Measurements from ENCODE around the gene KCNQ4.

Gene KCNQ4

DNA sequence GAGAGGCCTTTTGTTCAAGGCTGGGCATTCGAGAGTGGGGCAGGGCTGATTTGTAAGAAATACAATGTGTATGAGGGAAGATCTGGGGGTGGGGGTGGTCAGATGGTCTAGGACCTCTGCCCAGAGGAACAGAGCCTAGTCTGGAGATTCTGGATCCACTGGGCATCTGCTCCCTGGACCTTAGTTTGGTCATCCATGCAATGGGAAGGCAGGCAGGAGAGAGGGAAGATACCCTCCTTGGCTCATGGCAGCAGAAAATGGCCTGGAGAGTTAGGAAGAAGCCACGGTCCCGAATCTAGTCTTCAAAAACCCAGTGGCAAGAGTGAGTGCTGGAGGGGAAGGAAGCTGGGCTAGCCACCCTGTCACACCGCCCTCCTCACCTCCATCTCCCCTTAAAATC is 39.8 kb downstream of the KCNQ4 start:
- DNase-seq = no peak

DNA sequence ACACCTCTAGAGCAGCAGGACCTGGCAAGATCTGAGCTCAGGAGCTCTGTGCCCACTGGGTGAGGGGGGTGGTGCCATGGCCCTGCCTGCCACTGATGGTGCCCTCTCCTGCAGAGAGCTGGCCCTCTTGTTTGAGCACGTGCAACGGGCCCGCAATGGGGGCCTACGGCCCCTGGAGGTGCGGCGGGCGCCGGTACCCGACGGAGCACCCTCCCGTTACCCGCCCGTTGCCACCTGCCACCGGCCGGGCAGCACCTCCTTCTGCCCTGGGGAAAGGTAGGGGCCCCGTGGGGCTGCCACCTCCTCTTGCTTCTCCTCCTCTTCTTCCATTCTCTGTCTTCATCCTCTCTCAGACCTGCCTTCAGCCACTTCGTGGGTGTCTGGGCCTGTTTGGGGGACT is 40.4 kb downstream of the KCNQ4 start:
- no peak for DNase-seq

DNA sequence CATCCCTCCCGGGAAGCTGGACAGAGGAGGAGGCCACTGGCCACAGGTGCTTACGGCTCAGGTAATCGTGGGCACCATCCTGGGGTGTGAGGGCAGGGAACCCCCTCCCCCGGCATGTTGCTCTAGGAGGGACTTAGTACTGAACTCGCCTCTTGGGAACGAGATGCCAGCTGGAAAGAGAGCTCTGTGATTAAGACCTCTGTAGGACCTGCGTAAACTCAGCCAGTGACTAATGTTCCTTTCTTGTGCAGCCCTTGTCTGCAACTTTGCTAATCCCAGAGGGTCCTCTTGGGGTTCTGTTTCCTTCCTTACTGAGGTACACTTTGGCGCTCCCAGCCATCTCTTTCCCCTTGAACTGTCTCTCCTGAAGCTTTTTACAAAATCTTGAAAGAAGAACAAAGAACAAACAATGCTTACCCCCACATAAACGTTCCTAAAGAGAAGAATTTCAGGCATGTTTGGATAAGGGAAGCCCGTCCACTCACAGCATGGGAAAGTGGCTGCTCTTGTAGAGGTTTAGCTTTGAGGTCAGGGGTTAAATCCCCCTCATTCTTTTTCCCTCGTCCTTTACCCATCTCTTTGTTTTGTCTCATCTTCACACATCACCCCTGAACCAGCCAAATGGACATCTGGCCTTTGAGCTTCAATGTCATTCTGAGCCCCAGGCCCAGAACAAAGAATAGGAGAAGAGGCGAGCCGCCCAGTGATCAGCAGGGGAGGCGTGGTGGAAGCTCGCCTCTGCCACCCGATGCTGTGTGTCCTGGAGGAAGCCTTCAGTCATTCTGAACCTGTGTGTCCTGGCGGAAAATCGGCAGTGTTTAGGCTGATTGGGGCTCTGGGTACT is 41.2 kb downstream of the KCNQ4 start:
- DNase-seq = no peak

DNA sequence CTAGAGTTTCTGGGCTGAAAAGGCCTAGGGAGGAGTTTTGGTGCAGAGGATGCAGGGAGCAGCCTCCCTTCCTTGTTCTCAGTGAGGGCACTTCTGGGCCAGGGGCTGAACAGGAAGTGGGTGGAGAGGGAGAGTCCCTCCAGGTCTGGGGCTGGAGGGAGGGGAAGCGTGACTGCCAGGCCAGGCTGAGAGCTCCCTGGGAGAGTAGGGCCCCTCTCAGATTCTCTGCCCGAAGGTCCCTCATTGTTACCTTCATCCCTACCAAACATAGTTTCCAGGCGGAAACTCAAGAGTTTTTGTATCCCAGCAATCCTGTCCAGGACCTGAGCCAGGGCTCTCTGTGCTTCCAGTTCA is 41.8 kb downstream of the KCNQ4 start:
- DNase-seq = no peak

DNA sequence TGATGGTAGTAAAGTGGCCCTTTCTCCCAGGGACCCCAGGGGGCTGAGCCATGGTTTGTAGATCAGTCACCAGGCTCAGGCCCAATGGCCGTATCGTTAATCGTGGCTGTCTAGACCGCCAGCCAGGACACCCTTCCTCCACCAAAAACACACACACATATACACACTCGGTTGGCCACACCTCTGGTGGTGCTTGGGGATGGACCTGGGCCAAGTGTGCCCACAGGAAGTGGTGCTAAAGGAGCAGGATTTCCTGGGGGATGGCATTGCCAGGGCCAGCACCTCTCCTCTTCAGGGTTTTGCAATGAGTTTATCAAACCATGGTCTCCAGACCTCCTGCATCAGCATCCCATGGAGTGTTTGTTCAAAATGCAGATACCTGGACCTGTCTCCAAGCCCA is 42.4 kb downstream of the KCNQ4 start:
- DNase-seq = no peak

DNA sequence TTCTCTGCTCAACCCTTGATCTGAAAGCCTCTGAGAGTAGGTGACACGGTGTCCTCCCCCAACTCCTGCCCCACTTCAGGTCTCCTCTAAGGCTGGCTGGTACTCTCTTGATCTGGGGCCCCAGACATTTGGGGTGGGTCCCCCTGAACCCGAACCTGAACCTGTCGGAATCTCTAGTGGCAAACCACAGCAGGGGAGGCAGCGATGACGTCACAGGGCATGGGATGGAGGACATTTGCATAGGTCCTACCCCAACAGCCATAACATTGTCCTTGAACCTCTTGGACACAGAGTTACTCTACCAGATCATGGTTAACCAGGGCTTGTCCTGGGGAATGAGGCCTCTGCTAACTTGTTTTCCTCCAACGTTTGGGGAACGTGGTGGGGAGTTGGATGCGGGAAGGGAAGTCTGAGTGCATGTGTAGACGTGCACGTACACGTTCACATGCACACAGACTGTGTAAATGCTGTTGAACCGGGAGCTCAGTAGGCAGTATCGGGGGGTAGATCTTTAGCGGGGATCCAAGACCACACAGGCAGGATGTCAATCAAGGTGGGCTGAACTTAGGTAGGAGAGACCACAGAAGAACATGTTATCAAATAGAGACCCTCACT is 46.2 kb downstream of the KCNQ4 start:
- no peak for DNase-seq

DNA sequence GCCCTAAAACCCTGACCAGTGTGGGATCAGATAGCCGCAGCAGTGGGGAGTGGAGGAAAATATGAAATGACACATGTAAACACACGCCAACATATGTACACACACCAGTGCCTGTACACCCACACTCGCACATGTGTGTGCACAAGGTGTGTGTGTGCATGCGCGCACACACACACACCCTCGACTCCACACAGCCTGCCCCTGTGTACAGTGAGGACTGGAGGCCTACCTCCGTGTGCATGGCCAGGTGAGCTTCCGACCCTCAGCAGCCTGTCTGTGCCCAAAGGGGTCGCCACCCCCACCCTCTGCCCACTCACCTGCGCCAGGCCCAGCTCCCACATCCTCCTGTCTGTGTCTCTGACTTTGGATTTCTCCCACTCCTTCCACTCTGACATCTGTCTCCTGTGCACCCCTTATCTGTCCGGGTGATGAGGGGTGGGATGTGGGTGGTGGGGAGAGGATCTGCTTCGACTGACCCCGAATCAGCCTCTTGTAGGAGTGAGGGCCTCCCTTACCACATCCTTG is 46.9 kb downstream of the KCNQ4 start:
- DNase-seq = no peak

DNA sequence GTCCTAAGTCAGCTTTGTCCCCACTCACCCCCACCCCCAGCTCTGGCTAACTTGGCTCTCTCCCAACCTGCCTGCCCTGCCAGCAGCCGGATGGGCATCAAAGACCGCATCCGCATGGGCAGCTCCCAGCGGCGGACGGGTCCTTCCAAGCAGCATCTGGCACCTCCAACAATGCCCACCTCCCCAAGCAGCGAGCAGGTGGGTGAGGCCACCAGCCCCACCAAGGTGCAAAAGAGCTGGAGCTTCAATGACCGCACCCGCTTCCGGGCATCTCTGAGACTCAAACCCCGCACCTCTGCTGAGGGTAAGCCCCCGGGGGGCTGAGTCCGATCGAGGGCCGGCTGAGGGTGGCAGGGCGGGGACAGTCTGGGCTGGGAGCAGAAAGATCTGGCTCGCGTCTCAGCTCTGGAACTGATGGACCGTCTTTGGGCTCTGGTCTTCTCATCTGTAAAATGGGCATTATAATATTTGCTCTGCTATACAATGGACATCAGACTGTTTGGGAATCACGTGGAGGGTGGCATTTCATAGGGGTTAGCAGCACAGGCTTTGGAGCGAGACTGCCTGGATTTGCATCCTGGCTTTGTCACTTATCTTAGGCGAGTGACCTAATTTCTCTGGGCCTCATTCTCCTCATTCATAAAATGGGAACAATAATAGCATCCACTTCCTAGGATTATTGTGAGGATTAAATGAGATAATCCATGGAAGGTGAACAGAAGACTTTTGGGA is 47.6 kb downstream of the KCNQ4 start:
- no peak for DNase-seq

DNA sequence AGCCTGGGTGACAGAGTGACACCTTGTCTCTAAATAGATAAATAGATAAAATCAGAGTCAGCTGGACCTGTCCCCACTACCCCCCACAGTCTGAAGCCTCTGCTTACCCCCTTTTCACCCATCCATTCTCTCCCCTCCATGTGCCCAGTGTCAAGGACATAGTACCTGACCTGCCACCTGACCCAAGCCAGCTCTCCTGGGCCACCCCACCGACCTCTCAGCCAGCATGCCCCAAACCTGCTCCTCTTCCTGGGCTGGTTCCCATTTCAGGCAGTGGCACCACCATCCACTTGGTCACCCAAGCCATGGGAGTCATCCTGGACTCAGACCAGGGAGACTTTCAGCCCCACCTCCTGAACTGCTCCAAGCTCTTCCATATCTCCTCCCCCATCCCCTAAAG is 50.4 kb downstream of the KCNQ4 start:
- DNase-seq = no peak

DNA sequence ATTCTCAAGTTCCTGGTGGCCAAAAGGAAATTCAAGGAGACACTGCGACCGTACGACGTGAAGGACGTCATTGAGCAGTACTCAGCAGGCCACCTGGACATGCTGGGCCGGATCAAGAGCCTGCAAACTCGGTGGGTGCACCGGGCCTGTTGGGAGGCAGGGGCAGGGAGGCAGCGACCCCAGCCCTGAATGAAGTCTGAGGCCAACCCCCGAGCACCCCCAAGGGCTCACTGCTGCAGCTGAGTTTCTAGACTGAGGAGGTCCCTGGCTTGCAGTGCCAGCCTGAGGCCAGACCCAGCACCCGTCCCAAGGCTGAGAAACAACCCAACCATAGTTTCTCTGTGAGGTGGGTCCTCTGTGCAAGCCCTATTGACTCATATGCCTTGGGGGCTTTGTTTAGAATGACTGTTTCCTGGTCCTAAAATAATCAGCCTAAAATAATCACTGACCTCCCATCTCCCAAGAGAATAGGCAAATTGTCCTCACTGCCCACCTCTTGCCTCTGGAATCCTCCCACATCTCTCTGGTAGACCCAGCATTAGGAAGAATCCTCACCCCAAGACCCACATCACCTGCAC is 51.5 kb downstream of the KCNQ4 start:
- DNase-seq = no peak

DNA sequence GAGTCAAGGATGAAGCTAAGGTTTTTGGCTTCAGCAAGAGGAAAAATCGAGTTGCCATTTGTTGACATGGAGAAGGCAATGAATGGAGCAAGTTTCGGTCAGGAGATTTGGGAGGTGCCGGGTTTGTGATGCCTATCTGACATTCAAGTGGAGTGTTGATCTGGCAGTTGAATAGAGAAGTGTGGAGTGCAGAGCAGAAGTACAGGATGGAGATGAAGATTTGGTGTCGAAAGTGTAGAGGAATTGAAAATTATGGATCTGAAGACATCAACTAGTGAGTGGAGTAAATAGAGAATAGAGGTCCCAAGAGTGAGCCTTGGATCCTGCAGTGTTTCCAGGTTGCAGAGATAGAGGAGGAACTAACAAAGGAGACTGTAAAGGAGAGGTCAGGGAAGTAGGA is 52.7 kb downstream of the KCNQ4 start:
- no peak for DNase-seq

DNA sequence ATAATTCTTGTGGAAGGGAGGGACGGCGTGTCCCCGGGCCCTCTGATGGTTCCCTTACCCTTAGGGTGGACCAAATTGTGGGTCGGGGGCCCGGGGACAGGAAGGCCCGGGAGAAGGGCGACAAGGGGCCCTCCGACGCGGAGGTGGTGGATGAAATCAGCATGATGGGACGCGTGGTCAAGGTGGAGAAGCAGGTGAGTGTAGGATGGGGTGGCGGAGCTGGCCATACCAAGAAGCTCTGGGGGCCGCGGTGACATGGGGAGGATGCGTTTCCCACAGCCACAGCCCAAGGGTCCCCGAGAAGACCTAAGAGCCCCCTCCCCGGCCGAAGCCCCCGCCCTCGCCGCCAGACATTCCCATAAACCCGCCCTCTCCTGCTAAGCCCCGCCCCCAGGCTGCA is 54.0 kb downstream of the KCNQ4 start:
- DNase-seq = no peak

DNA sequence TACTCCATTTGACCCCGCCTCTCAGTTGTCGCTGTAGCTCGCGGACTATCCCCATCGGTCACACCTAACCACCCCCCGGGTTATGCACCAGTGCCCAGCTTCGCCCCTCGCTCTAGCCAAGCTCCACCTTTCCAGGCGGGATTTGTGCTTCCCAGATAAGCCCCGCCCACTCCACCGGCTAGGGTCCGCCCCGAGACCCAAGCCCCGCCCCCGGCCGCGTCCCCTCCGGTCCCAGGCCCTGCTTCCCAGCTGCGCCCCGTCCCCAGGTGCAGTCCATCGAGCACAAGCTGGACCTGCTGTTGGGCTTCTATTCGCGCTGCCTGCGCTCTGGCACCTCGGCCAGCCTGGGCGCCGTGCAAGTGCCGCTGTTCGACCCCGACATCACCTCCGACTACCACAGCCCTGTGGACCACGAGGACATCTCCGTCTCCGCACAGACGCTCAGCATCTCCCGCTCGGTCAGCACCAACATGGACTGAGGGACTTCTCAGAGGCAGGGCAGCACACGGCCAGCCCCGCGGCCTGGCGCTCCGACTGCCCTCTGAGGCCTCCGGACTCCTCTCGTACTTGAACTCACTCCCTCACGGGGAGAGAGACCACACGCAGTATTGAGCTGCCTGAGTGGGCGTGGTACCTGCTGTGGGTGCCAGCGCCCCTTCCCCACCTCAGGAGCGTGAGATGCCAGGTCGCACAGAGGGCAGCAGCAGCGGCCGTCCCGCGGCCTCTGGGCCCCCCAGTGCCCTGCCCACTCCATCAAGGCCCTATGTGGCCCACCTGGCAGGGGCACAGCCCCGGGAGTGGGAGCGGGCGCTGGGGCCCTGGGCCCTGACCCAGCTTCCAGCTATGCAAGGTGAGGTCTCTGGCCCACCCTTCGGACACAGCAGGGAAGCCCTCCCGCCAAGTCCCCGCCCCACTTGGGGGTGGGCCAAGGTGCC is 54.7 kb downstream of the KCNQ4 start:
- DNase-seq = no peak

DNA sequence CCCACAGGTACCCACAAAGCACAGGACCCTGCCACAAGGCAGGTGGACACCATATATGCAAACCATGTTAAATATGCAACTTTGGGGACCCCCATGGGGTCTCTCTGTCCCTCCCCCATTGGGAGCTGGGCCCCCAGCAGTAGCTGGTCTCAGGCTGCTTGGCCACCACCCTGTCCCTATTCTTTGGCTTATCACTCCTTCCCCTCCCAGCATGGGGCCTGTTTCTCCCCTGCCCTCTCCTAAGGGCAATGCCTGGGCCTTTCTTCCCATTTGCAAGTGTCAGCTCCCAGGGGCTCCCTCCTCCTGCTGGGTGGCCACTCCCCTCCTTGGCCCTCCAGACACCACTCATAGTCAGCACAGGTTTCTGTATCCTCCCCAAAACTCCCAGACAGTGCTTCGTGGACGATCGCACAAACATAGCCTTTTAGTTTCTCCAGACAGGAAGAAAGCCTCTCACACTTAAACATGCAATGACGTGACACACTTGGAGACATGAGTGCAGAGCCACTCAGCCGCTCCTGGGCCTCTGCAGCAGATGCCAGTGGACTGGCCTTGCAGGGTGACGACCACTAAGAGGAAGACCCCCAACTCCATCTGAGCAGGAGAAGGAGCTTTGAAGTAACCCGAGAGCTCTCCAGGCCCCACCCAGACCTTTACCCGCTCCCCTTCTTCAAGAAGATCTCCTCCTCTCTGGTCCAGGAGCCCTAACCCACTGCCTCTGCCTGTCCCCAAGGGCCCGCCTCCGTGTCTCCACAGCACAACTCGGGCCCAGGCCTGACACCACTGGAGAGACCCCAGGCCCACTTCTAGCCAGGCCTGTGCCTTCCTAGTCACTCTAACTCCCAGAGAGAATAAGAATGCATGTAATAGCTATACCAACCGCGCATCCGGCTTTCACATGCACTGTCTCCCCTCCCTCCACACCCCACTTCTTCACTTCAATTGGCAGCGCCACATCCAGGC is 55.7 kb downstream of the KCNQ4 start:
- no peak for DNase-seq

DNA sequence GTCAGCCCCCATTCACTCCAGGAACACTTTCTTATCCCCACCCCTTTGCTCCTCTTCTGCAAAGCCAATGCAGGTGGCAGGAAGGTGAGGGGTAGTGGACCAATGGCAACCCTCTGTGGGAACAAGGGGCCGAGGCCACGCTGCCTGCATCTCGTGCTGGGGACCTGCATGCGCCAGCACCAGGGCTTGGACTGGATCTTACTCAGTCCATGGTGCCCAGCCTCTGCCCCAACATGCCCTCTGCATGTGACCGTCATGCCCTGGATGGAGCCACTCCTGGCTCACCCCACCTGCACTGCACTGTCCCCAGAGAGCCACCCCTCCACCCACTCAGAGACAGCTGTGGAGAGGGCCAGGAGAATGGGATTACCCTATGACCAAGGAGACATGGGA is 56.4 kb downstream of the KCNQ4 start:
- no peak for DNase-seq

DNA sequence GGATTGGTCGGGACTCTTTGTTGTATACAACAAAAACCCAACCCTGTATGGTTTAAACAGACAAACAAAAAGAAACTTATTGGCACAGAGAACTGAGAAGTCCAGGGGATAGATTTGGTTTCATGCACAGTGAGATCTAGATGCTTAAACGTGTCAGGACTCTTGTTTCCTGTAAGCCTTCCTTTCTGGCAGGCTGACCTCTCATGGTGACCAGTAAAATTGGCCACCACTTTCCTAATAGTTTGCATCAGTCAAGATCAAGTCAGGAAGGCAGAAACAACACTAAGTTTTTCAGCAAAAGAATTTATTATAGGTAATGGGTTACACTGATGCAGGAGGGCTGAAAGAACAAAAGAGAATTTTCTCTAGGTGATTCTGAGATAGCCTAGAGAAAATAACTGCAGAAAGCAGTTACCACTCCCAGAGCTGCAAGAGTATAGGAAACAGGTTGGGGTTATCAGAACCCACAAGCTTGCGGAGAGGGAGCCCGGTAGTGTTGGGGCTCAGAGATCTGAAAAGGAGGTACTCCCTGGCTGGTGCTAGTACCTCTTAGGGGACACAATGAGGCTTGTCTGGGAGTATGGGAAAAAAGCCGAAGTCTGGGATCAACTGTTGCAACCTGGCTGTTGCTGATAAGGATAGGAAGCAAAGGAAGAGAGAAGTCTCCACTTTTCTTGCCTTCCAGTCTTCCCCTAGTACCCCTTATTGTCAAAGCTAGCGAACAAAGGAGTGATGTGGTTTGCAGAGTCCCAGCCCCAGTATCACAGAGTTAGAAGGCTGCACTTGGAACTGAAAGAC is 57.1 kb downstream of the KCNQ4 start:
- DNase-seq = no peak

DNA sequence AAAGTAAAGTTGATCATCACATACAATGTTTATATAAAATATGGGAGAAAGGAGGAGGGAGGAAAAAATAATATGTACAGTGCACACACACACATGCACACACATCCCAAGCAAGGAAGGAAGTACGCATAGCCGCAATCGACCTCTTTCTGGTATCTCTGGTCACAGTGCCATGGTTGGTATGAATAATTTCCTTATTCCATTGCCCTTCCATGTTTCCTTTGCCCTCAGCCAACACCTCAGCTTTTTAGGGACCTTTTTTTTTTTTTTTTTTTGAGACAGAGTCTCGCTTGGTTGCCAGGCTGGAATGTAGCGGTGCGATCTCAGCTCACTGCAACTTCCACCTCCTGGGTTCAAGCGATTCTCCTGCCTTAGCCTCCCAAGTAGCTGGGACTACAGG is 58.0 kb downstream of the KCNQ4 start:
- no peak for DNase-seq

DNA sequence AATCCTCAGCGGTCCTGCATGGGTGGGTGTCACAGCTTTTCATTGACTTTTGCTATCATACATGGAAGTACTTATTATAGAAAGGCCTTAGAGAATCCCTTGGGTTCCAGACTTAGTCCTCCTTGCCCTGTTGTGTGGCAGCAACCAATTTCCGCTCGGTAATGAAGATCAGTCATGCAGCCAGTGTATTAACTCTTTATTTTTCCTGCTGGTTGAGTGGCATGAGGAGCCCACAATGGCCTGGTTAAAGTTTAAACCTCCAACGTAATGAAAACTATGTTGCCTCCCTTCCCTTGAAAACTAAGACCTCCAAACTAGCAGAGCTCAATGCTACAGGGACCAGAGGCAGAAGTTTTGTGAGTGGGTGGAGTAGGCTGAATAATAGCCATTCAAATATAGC is 58.6 kb downstream of the KCNQ4 start:
- no peak for DNase-seq

DNA sequence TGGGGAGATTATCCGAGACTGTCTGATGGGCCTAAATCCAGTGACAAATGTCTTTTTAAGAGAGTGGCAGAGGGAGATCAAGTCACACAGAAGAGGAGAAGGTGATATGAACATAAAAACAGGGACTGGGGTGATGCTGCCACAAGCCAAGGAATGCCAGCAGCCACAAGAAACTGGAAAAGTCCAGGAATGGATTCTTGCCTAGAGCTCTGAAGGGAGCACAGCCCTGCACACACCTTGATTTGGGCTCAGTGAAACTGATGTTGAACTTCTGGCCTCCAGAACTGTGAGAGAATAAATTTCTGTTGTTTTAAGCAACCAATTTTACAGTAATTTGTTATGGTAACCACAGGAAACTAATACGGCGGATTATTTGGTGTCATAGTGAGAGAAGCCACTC is 59.1 kb downstream of the KCNQ4 start:
- no peak for DNase-seq

DNA sequence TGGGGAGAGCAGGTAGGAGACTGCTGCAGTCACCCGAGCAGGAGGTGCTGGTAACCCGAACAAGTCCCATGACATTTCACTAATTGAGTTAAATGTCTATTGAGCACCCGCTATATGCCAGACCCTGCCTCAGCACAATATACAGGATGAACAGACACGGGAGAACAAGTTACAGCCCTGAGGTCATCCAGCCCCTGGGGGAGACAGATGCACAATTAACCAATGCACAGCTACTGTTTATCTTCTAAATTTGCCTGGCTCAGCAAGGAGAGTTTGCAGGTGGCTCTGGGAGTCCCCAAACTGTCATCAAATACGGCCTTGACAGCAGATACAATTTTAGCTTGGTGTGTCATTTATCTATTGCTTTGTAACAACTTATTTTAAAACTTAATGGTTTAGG is 60.5 kb downstream of the KCNQ4 start:
- DNase-seq = no peak
